Lower leg skin (tissue), 4 donors: ENCODE results near the gene MET. TPM values are rescaled to one million over a fixed set of nuclear protein-coding genes. Genes with fewer than 3 reads are reported as not detected.

Source experiments
- DNase-seq, 2 donors: peaks; one replicate each; pipeline ENCODE4 v3.0.0-alpha.2; 2019; ENCODE audit warnings: low spot score in 2 of 2
- H3K4me3 ChIP-seq: fragments of 200-600 bp; sonication (generic); 2 replicates; pipeline ENCODE4 v1.5.1; 2017; ENCODE audit warnings: mild to moderate bottlenecking, low read depth; ENCODE audit not compliant: poor library complexity, severe bottlenecking
- CTCF ChIP-seq, 3 donors: fragments of 450-650 bp; IDR thresholded peaks; one replicate each; pipeline ENCODE4 v1.5.1; 2016; ENCODE audit warnings: antibody characterized with exemption in 3 of 3, mild to moderate bottlenecking in 3 of 3, moderate library complexity in 2 of 3
- POLR2A ChIP-seq, 2 donors: fragments of 450-650 bp; IDR thresholded peaks; one replicate each; pipeline ENCODE4 v1.6.1; 2016 to 2017; ENCODE audit warnings: antibody characterized with exemption in 2 of 2, mild to moderate bottlenecking in 1 of 2, moderate library complexity in 1 of 2
- WGBS, 2 donors: methylation state at CpG; one replicate each; pipeline ENCODE4 v1.1.5; 2018; 5-methylcytosine and 5-hydroxymethylcytosine counted together
- intact Hi-C: fragments of 100-400 bp; cut with DNase I; formaldehyde crosslinking; loops from one replicate; pipeline ENCODE4 v1.15.0; 2023; ENCODE audit warnings: low total_unique reads
- total RNA-seq, 4 donors: library from RNA; depleted of rRNA; stranded (reverse); fragments of >200 nt; gene quantifications; one replicate each; pipeline ENCODE4 v1.1.0, GENCODE V29; 2016

Gene MET
- total RNA-seq, 4 donors from 2014 or later: 15.8 to 28.2 (median 24.5) TPM

- no peak for DNase-seq
- intact Hi-C loops: no loop called here
These were observed 165.6 kb downstream of the MET start for GRCh38 chr7:116837586-116837985.

GRCh38 chr7:116840256-116840655, 168.3 kb downstream of the MET start:
- H3K4me3 ChIP-seq: no peak overlapping the region
- WGBS, 2 donors: 63 to 68% methylated on average over 5 of the region's 5 CpGs
- DNase-seq: no peak
- TF ChIP-seq POLR2A (IDR thresholded peaks at IDR 0.05): no peak
- intact Hi-C loops: no loop called here

More at GRCh38 chr7:116837586-116837985, 165.6 kb downstream of the MET start:
- 76 to 79% methylated on average over 3 of the region's 3 CpGs for WGBS, 2 donors
- no peak for TF ChIP-seq CTCF (IDR thresholded peaks at IDR 0.05)
- no peak for TF ChIP-seq POLR2A (IDR thresholded peaks at IDR 0.05)
- H3K4me3 ChIP-seq: no peak overlapping the region

GRCh38 chr7:116842371-116842770, 170.4 kb downstream of the MET start:
- 69 to 87% methylated on average over 1 of the region's 1 CpG for WGBS, 2 donors
- intact Hi-C loops: no loop called here
- no peak for DNase-seq
- H3K4me3 ChIP-seq: no peak overlapping the region
- TF ChIP-seq POLR2A (IDR thresholded peaks at IDR 0.05) (no peak), CTCF (IDR thresholded peaks at IDR 0.05) (no peak)

- peak in 1 of 2 donors; percentile 32 for DNase-seq
- WGBS, 2 donors: 44 to 46% methylated on average over 4 of the region's 4 CpGs
- no peak for TF ChIP-seq CTCF (IDR thresholded peaks at IDR 0.05)
- TF ChIP-seq POLR2A (IDR thresholded peaks at IDR 0.05): no peak
- intact Hi-C loops: no loop called here
- no peak overlapping the region for H3K4me3 ChIP-seq
These were observed 171.4 kb downstream of the MET start for GRCh38 chr7:116843378-116843777.

Other genes with a start within 250 kb of the MET start
- gene CAV2, start 172.5 kb upstream of the MET start, total RNA-seq: 10 to 100 TPM; 47.3 to 72.1 (median 67.7) TPM
- gene CAV1, start 147.2 kb upstream of the MET start, total RNA-seq: 100 to 1,000 TPM in 3 of 4 donors, 10 to 100 TPM in 1; 78.7 to 178 (median 139) TPM
- gene CAPZA2, start 190.4 kb downstream of the MET start, total RNA-seq: 10 to 100 TPM; 45.0 to 61.2 (median 52.5) TPM